Central memory CD8-positive, alpha-beta T cell (primary cell): Measurements from ENCODE around the gene KRTAP5-11.
"Not testable (repeated sequence)": the region's sequence is repeated elsewhere in the genome, so short reads cannot be mapped to it uniquely, and the experiment has no call there.

Experiments used
- ATAC-seq: fragments of 150-1000 bp; cut with Tn5 transposase; replicated peaks from 2 replicates; pipeline ENCODE4 v1.10.0; 2022; ENCODE audit warnings: mild to moderate bottlenecking, moderate FRiP score, moderate number of reproducible peaks; ENCODE audit not compliant: poor library complexity, severe bottlenecking; ENCODE audit errors: extremely low read depth
- DNase-seq, 2 donors: peaks; one replicate each; pipeline ENCODE4 v3.0.0; 2021; ENCODE audit warnings: low spot score in 2 of 2
- H3K27ac Mint-ChIP-seq: one replicate; pipeline ENCODE4 v1.8.0; 2022; ENCODE audit warnings: low read depth, mild to moderate bottlenecking, moderate library complexity, mixed read lengths
- H3K27me3 Mint-ChIP-seq: one replicate; pipeline ENCODE4 v1.8.0; 2022; ENCODE audit warnings: mixed read lengths
- H3K36me3 Mint-ChIP-seq: one replicate; pipeline ENCODE4 v1.8.0; 2022; ENCODE audit warnings: mild to moderate bottlenecking, moderate library complexity, mixed read lengths; ENCODE audit not compliant: insufficient read depth
- H3K4me1 Mint-ChIP-seq: one replicate; pipeline ENCODE4 v1.8.0; 2022; ENCODE audit warnings: mixed read lengths
- H3K4me3 Mint-ChIP-seq: one replicate; pipeline ENCODE4 v1.8.0; 2022; ENCODE audit warnings: mild to moderate bottlenecking, moderate library complexity, mixed read lengths
- H3K9me3 Mint-ChIP-seq: one replicate; pipeline ENCODE4 v1.8.0; 2022; ENCODE audit warnings: mixed read lengths

The KRTAP5-11 gene

DNA sequence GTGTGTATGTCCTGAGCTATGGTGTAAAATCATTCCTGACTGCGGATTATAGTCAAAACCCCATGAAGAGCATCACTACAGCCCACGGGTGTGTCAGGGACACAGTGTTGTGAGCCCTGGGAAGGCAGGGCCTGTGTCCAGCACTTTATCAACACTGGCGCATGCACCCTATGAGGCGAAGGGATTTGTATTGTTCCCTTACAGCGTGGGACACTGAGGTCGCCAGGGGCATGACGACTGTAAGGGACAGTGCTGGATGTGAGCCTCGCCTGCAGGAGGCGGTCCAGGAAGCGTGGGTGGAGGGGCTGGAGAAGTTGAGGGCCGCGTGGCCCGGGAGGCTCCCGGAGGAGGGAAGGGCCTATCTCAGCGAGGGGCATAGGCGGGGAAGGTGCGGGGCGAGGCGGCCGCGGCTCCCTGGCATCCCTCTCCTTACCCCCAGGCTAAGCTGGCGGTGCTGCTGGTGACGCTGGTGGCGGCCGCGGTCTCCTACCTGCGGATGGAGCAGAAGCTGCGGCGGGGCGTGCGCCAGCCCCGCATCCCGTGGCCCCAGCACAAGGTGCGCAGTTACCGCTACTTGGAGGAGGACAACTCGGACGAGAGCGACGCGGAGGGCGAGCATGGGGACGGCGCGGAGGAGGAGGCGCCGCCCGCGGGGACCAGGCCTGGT, 24.3 kb upstream of the KRTAP5-11 start:
- H3K27me3 Mint-ChIP-seq, result peaks cover 76% of the 10 kb centered on the region
- not testable (repeated sequence) for H3K4me3 Mint-ChIP-seq

GRCh38 chr11:71604798-71605488, 22.3 kb upstream of the KRTAP5-11 start:
- ATAC-seq, H3K9me3 Mint-ChIP-seq, H3K36me3 Mint-ChIP-seq, H3K4me3 Mint-ChIP-seq, DNase-seq, H3K27ac Mint-ChIP-seq: not testable (repeated sequence)
- H3K4me1 Mint-ChIP-seq, result peaks cover 17% of the 10 kb centered on the region
- peaks cover 72% of the 10 kb centered on the region for H3K27me3 Mint-ChIP-seq

More for the DNA sequence above, 24.3 kb upstream of the KRTAP5-11 start:
- not testable (repeated sequence) for H3K9me3 Mint-ChIP-seq, ATAC-seq, H3K36me3 Mint-ChIP-seq, H3K27ac Mint-ChIP-seq, DNase-seq
- peaks cover 17% of the 10 kb centered on the region for H3K4me1 Mint-ChIP-seq

DNA sequence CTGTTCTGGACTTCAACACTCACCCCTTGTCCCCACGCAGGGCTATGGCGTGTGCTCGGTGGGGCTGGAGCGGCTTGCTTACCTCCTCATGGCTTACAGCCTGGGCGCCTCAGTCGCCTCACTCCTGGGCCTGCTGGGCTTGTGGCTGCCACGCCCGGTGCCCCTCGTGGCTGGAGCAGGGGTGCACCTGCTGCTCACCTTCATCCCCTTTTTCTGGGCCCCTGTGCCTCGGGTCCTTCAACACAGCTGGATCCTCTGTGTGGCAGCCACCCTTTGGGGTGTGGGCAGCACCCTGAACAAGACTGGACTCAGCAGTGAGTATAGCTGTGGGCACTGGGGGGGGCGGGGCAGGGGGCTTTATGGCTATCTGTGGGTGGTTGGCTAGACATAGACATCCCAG, 20.5 kb upstream of the KRTAP5-11 start:
- not testable (repeated sequence) for ATAC-seq, H3K9me3 Mint-ChIP-seq

GRCh38 chr11:71589546-71589920, 6.9 kb upstream of the KRTAP5-11 start:
- not testable (repeated sequence) for H3K4me1 Mint-ChIP-seq, H3K27ac Mint-ChIP-seq, H3K4me3 Mint-ChIP-seq, DNase-seq, H3K9me3 Mint-ChIP-seq, ATAC-seq, H3K36me3 Mint-ChIP-seq
- peaks cover 32% of the 10 kb centered on the region for H3K27me3 Mint-ChIP-seq

More for the DNA sequence above, 20.5 kb upstream of the KRTAP5-11 start:
- H3K36me3 Mint-ChIP-seq, H3K27ac Mint-ChIP-seq, H3K4me3 Mint-ChIP-seq, DNase-seq: not testable (repeated sequence)
- Mint-ChIP-seq H3K27me3 (peaks cover 70% of the 10 kb centered on the region), H3K4me1 (peaks cover 17% of the 10 kb centered on the region)

DNA sequence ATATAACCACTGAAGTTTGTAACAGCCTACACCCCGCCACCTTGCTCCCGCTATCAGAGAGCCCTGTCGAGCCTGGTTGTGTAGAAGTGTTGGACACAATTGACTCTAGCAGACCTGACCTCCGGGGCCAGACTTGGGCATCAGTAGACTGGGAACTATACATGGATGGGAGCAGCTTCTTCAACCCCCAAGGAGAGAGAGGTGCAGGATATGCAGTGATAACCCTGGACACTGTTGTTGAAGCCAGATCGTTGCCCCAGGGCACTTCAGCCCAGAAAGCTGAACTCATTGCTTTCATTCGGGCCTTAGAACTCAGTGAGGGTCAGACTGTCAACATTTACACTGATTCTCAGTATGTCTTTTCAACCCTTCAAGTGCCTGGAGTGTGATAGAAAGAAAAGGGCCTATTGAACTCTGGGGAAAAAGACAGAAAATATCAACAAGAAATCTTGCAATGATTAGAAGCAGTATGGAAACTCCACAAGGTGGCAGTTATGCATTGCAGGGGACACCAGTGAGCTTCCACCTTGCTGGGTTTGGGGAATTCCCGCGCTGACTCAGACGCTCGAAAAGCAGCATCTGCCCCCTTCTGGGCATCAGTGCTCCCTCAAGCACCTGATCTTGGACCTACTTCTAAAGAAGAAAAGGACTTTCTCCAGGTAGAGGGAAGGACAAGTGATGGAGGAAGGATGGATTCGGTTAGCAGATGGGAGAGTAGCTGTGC, 6.3 kb upstream of the KRTAP5-11 start:
- not testable (repeated sequence) for DNase-seq, H3K4me3 Mint-ChIP-seq, H3K9me3 Mint-ChIP-seq, H3K36me3 Mint-ChIP-seq, ATAC-seq, H3K27ac Mint-ChIP-seq, H3K4me1 Mint-ChIP-seq
- peaks cover 34% of the 10 kb centered on the region for H3K27me3 Mint-ChIP-seq

GRCh38 chr11:71588314-71588713, 5.6 kb upstream of the KRTAP5-11 start:
- not testable (repeated sequence) for DNase-seq, H3K36me3 Mint-ChIP-seq, H3K4me1 Mint-ChIP-seq, H3K9me3 Mint-ChIP-seq, H3K27ac Mint-ChIP-seq, ATAC-seq, H3K4me3 Mint-ChIP-seq
- H3K27me3 Mint-ChIP-seq, result peaks cover 37% of the 10 kb centered on the region

GRCh38 chr11:71585673-71586072, 3.0 kb upstream of the KRTAP5-11 start:
- not testable (repeated sequence) for H3K9me3 Mint-ChIP-seq, H3K27ac Mint-ChIP-seq, H3K4me3 Mint-ChIP-seq, ATAC-seq, H3K4me1 Mint-ChIP-seq, DNase-seq, H3K36me3 Mint-ChIP-seq
- peaks cover 59% of the 10 kb centered on the region for H3K27me3 Mint-ChIP-seq

DNA sequence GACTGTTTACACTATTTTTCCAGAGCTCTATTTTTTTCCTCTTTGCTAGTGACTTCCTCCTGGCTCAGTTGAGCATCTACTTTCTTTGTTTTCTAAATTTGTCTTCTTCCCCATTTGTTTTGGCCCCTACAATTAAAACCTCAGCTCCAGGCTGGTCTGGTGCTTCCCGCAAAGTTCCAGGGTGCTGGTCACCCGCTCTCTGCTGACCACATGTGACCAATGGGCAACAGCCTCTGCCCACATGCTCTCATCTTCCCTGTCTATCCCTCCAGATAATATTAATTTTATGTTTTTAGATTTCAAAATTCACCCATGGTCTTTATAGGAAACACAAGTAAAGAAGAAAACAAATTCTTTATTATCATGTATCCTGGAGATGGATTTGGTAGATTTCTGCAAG, 294 bp upstream of the KRTAP5-11 start:
- H3K4me3 Mint-ChIP-seq, H3K9me3 Mint-ChIP-seq, H3K4me1 Mint-ChIP-seq, DNase-seq, ATAC-seq, H3K27ac Mint-ChIP-seq, H3K36me3 Mint-ChIP-seq: not testable (repeated sequence)
- peaks cover 54% of the 10 kb centered on the region for H3K27me3 Mint-ChIP-seq

- no peaks in the 10 kb centered on the region for H3K9me3 Mint-ChIP-seq
- no peaks in the 10 kb centered on the region for H3K36me3 Mint-ChIP-seq
- no peak overlapping the region for H3K4me3 Mint-ChIP-seq
- ATAC-seq (no peak), DNase-seq (no peak)
- H3K27me3 Mint-ChIP-seq, result peaks cover 47% of the 10 kb centered on the region
- no peak overlapping the region for H3K27ac Mint-ChIP-seq
- no peaks in the 10 kb centered on the region for H3K4me1 Mint-ChIP-seq
Measured at GRCh38 chr11:71581826-71582225, 849 bp downstream of the KRTAP5-11 start.

- H3K27me3 Mint-ChIP-seq, result peaks cover 35% of the 10 kb centered on the region
- H3K4me3 Mint-ChIP-seq, result no peak overlapping the region
- no peaks in the 10 kb centered on the region for H3K36me3 Mint-ChIP-seq
- H3K4me1 Mint-ChIP-seq, result no peaks in the 10 kb centered on the region
- H3K9me3 Mint-ChIP-seq, result no peaks in the 10 kb centered on the region
- no peak overlapping the region for H3K27ac Mint-ChIP-seq
- ATAC-seq, result no peak
- no peak for DNase-seq
Measured at GRCh38 chr11:71580057-71581003, 2.3 kb downstream of the KRTAP5-11 start.

DNA sequence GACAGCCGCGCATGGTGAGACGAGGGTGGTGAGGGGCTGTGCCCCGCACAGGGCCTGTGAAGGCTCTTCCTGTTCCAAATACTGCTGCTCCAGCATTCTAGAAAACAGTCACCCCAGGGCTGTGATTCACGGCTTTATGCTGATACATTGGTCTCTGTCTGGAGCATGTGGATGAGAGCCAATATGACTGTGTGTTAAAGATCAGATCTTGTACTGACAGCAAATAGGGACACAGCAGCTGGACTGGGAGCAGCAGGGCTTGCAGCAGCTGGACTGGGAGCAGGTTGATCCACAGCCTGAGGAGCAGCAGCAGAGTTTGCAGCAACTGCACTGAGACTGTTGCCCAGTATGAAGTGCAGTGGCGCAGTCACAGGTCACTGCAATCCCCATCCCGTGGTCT, 3.2 kb downstream of the KRTAP5-11 start:
- not testable (repeated sequence) for ATAC-seq, H3K9me3 Mint-ChIP-seq, H3K4me3 Mint-ChIP-seq, H3K27ac Mint-ChIP-seq, DNase-seq, H3K36me3 Mint-ChIP-seq, H3K4me1 Mint-ChIP-seq
- peaks cover 27% of the 10 kb centered on the region for H3K27me3 Mint-ChIP-seq

GRCh38 chr11:71577469-71578004, 5.1 kb downstream of the KRTAP5-11 start:
- DNase-seq, result no peak
- H3K27ac Mint-ChIP-seq, result no peak overlapping the region
- H3K9me3 Mint-ChIP-seq, result no peaks in the 10 kb centered on the region
- no peaks in the 10 kb centered on the region for H3K4me1 Mint-ChIP-seq
- no peaks in the 10 kb centered on the region for H3K36me3 Mint-ChIP-seq
- no peak for ATAC-seq
- no peak overlapping the region for H3K4me3 Mint-ChIP-seq
- peaks cover 14% of the 10 kb centered on the region for H3K27me3 Mint-ChIP-seq
